SK-N-MC (cell line): ENCODE results near the gene OR1I1.

Experiments used
- EZH2 ChIP-seq: fragments of 200-600 bp; sonication (generic); IDR thresholded peaks from one replicate; pipeline ENCODE4 v1.6.1; 2017; ENCODE audit warnings: antibody characterized with exemption
- FOXP2 ChIP-seq: optimal IDR thresholded peaks from 2 replicates; pipeline ENCODE3; 2011; ENCODE audit warnings: mild to moderate bottlenecking, moderate library complexity; ENCODE audit not compliant: insufficient read depth; ENCODE audit errors: extremely low read length, control extremely low read depth
- POLR2AphosphoS5 ChIP-seq: IDR thresholded peaks from 2 replicates; pipeline ENCODE4 v1.6.1; 2012; ENCODE audit warnings: mild to moderate bottlenecking, low read depth, low read length, borderline replicate concordance

GRCh38 chr19:15138427-15138826 is 56.4 kb downstream of the OR1I1 start:
- TF ChIP-seq EZH2, result no peak
- no peak for TF ChIP-seq POLR2AphosphoS5
- no peak for TF ChIP-seq FOXP2
